NT2/D1 (cell line): ENCODE results near the gene RIMS4.
"Not testable (repeated sequence)": the region's sequence is repeated elsewhere in the genome, so short reads cannot be mapped to it uniquely, and the experiment has no call there.

Experiments used
- DNase-seq: peaks from one replicate; pipeline ENCODE4 v3.0.0-alpha.2; 2011; ENCODE audit warnings: low read depth, low spot score
- H3K27me3 ChIP-seq: 2 replicates; pipeline ENCODE4 v1.6.0; 2011; ENCODE audit warnings: mild to moderate bottlenecking; ENCODE audit not compliant: insufficient read length, insufficient read depth
- H3K36me3 ChIP-seq: 2 replicates; pipeline ENCODE4 v1.6.1; 2011; ENCODE audit warnings: mild to moderate bottlenecking, low read length, mixed read lengths; ENCODE audit not compliant: insufficient read depth, insufficient read length
- H3K4me1 ChIP-seq: 2 replicates; pipeline ENCODE4 v1.5.1; 2011; ENCODE audit not compliant: insufficient read depth, insufficient read length
- H3K4me3 ChIP-seq: 2 replicates; pipeline ENCODE4 v1.5.1; 2011; ENCODE audit warnings: low read depth; ENCODE audit not compliant: insufficient read length
- H3K9ac ChIP-seq: 2 replicates; pipeline ENCODE4 v1.6.0; 2011; ENCODE audit warnings: low read depth; ENCODE audit not compliant: insufficient read length
- H3K9me3 ChIP-seq: 2 replicates; pipeline ENCODE4 v1.5.1; 2011; ENCODE audit warnings: mild to moderate bottlenecking, low read length; ENCODE audit not compliant: insufficient read depth
- SUZ12 ChIP-seq: IDR thresholded peaks from 2 replicates; pipeline ENCODE4 v1.6.1; 2011; ENCODE audit not compliant: insufficient read length, insufficient read depth; ENCODE audit errors: extremely low read depth
- YY1 ChIP-seq: IDR thresholded peaks from 2 replicates; pipeline ENCODE4 v1.6.1; 2011; ENCODE audit not compliant: insufficient read length, insufficient read depth
- ZNF274 ChIP-seq: IDR thresholded peaks from 2 replicates; pipeline ENCODE4 v1.6.1; 2011; ENCODE audit warnings: mild to moderate bottlenecking, low read depth, low read length

The RIMS4 gene

DNA sequence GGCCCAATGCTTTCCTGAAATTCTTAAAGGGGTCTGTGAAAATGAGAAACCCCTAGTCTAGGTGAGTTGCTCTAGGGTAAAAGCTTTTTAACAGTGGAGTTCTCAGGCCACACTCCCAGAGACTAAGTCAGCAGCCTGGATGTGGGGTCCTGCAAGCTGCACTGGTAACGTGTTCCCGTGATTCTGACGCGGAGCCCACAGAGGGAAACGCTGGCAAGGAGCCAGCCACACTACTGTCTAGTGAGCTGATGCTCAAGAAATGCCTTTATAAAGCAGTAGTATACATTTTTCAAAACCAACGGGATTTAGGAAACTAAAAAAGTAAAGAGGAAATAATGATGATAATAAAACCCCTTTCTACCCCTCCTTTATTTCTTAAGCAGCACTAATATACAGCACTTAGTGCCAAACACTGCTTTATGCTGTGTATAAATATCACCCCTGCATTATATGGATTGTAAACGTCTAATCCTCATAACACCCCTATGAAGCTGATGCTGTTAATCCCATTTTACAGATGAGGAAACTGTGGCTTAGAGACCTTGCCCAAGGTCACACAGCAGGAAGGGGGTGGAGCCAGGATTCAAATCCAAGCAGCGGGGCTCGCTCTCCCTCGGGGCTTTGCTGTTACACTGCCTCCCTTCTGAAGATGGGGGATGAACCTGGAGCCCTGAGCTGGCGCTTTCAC lies 39.7 kb downstream of the RIMS4 start:
- H3K4me1 ChIP-seq = peaks cover 13% of the 10 kb centered on the region
- H3K9me3 ChIP-seq = no peaks in the 10 kb centered on the region
- DNase-seq = no peak
- no peak for TF ChIP-seq SUZ12
- no peak for TF ChIP-seq ZNF274
- TF ChIP-seq YY1 = no peak
- H3K27me3 ChIP-seq = no peaks in the 10 kb centered on the region
- no peak overlapping the region for H3K4me3 ChIP-seq
- H3K36me3 ChIP-seq = no peaks in the 10 kb centered on the region
- no peak overlapping the region for H3K9ac ChIP-seq

DNA sequence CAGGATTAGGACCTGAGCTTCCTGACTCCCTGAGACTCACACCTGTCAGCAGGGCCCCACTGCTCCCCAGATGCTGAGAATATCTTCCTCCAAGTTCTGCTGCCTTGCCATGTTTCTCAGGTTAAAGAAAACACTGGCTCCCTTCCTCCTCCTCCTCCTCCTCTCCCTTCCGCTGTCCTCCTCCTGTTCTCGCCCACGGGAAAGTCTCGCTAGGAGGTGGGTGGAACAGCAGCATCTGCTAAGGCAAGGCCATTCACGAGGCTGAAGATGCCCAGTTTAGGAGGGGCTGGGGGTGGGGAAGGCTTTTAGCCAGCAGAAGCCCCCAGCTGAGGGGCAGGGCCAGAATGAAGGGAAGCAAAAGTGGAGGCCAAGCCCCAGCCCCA lies 40.9 kb downstream of the RIMS4 start:
- H3K36me3 ChIP-seq = no peaks in the 10 kb centered on the region
- no peak for DNase-seq
- no peak overlapping the region for H3K4me3 ChIP-seq
- H3K4me1 ChIP-seq = peaks cover 16% of the 10 kb centered on the region
- H3K9ac ChIP-seq = no peak overlapping the region
- no peaks in the 10 kb centered on the region for H3K27me3 ChIP-seq
- TF ChIP-seq SUZ12 (no peak), ZNF274 (no peak), YY1 (no peak)
- no peaks in the 10 kb centered on the region for H3K9me3 ChIP-seq

DNA sequence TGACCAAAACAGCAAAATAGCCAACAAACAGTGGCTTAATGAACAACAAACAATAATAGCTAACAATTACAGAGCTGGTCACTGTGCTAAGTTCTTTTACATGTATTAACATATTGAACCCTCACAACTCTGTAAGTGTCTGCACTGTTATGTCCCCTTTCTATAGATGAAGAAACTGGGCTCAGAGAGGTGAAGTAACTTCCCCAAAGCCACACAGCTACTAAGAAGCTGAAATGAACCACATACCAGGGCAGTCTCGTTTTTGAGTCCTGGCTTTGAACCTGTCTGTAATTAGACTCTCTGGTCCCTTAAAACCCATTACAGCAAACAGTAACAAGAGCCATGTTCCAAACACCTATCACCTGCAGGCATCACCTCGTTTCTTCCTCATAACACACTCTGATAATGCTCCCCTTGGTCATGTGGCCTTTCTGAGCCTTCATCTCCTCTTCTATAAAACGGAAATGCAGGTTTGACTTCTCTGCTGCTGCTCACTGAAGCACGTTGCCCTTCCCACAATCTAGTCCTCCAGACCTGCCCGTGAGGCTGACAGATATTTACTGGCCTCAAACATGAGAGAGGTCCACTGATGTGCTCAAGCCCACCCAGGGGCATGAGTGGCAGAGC lies 41.4 kb downstream of the RIMS4 start:
- Histone ChIP-seq H3K4me1 (peaks cover 16% of the 10 kb centered on the region), H3K4me3 (no peak overlapping the region), H3K27me3 (no peaks in the 10 kb centered on the region), H3K9ac (no peak overlapping the region), H3K9me3 (no peaks in the 10 kb centered on the region), H3K36me3 (no peaks in the 10 kb centered on the region)
- DNase-seq = no peak
- TF ChIP-seq YY1 (no peak), SUZ12 (no peak), ZNF274 (no peak)

DNA sequence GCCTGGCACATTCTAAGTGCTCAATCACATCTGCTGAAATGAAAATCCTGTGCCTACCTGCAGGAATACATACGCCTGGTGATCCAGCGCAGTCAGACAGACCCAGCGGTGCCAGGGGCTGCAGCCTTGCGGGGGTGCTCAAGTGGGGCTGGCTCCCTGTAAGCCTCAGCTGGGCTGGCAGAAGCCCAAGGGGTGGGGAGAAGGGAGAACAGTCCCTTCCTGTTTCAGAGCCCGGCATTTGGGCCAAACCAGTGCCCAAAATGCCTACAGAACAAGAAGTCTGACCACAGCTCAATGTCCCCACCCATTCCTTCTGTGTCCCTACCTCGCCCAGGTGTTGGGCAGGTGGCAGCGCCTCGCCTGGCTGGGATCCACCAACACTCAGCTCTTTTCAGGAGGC lies 42.1 kb downstream of the RIMS4 start:
- Histone ChIP-seq H3K27me3 (no peaks in the 10 kb centered on the region), H3K9me3 (no peaks in the 10 kb centered on the region), H3K36me3 (no peaks in the 10 kb centered on the region), H3K4me1 (peaks cover 17% of the 10 kb centered on the region), H3K4me3 (no peak overlapping the region), H3K9ac (no peak overlapping the region)
- TF ChIP-seq YY1 (no peak), SUZ12 (no peak), ZNF274 (no peak)
- DNase-seq = no peak

DNA sequence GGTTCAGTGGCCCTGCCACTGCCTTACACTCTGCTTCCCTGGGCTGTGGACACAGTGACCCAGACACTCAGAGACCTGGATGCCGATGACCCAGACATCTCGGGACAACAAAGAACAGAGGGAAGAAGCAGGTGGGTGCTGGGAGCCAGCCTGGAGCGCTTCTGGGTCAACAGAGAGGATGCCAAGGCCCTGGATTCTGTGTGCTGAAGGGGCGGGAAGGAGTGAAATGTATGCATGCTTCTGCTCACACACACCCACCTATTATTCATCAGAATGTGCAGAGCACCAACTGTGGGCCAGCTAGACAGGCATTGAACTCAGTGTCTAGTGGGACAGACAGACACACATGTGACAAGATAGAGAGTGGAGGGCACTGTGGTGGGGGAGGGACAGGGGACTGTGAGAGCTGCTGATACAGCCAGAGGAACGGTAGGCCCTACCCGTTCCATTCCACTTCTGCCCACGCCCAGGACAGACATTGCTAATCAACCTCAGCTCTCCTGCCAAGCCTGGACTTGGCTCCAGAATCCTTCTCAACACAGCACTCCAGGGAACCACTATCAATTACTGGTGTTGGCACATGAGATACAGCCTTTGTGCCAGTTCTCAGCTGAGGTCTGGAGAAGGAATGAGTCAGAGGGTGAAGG lies 44.5 kb downstream of the RIMS4 start:
- H3K27me3 ChIP-seq = no peaks in the 10 kb centered on the region
- no peak for DNase-seq

DNA sequence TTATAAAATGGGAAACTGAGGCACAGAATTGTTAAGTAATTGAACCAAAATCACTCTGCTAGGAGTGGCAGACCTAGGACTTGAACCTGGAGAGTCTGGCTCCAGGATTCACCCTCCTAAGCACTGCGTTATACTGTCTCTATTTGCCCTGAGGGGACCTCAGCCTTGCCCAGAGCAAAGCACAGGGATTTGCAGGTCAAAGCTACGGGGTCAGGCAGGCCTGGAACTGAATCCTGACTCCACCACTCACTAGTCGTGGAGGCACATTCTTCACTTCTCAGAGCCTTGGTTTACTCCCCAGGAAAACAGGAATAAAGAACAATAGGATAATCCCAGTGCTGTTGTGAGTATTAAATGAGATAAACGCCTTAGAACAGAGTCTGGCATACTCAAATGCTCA lies 45.3 kb downstream of the RIMS4 start:
- DNase-seq = no peak
- Histone ChIP-seq H3K4me3 (no peak overlapping the region), H3K9me3 (no peaks in the 10 kb centered on the region), H3K9ac (no peak overlapping the region), H3K27me3 (no peaks in the 10 kb centered on the region), H3K36me3 (no peaks in the 10 kb centered on the region), H3K4me1 (peaks cover 21% of the 10 kb centered on the region)
- TF ChIP-seq ZNF274 (no peak), SUZ12 (no peak), YY1 (no peak)

More for the DNA sequence above, 44.5 kb downstream of the RIMS4 start:
- no peak for TF ChIP-seq SUZ12
- no peak for TF ChIP-seq ZNF274
- no peak for TF ChIP-seq YY1
- H3K36me3 ChIP-seq = no peaks in the 10 kb centered on the region
- no peak overlapping the region for H3K9ac ChIP-seq
- H3K9me3 ChIP-seq = no peaks in the 10 kb centered on the region
- H3K4me3 ChIP-seq = no peak overlapping the region
- H3K4me1 ChIP-seq = peaks cover 19% of the 10 kb centered on the region

DNA sequence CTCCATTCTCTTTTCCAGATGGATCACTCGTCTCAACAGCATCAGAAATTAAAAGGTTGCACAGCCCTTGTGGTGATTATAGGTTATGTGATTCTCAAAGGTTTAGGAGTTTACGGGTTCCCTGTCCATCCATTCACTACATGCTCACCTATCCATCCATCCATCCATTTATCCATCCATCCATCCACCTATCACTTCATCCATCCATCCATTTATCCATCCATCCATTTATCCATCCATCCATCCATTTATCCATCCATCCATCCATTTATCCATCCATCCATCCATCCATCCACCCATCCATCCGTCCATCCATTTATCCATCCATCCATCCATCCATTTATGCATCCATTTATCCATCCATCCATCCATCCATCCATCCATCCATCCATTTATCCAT lies 46.5 kb downstream of the RIMS4 start:
- not testable (repeated sequence) for H3K36me3 ChIP-seq, H3K27me3 ChIP-seq, H3K9me3 ChIP-seq, H3K9ac ChIP-seq, H3K4me3 ChIP-seq, DNase-seq
- H3K4me1 ChIP-seq = peaks cover 19% of the 10 kb centered on the region
